Activated T-cell treated with anti-CD3 and anti-CD28 coated beads for 48 hours (primary cell): ENCODE measurements around the gene DCST2.

Experiments used
- DNase-seq: peaks from one replicate; pipeline ENCODE4 v3.0.0-alpha.2; 2020; ENCODE audit warnings: low read depth

Gene DCST2

GRCh38 chr1:155069551-155070157 is 36.1 kb upstream of the DCST2 start:
- DNase-seq: no peak

- no peak for DNase-seq
Measured at GRCh38 chr1:155068599-155068998, 35.0 kb upstream of the DCST2 start.

GRCh38 chr1:155066777-155067176 is 33.2 kb upstream of the DCST2 start:
- no peak for DNase-seq

GRCh38 chr1:155064832-155065429 is 31.4 kb upstream of the DCST2 start:
- DNase-seq: no peak

GRCh38 chr1:155064111-155064831 is 30.7 kb upstream of the DCST2 start:
- no peak for DNase-seq

GRCh38 chr1:155063550-155064110 is 30.0 kb upstream of the DCST2 start, which contains the start of gene EFNA4:
Gene EFNA4, plus strand, starts transcription at chr1:155063740. Its CDS starts 84 bp downstream, at chr1:155063824.
- DNase-seq: peak; percentile 78

- DNase-seq: peak; percentile 83
Measured at GRCh38 chr1:155062702-155063411, 29.3 kb upstream of the DCST2 start.

GRCh38 chr1:155062151-155062686 is 28.6 kb upstream of the DCST2 start:
- no peak for DNase-seq

GRCh38 chr1:155061381-155062150 is 28.0 kb upstream of the DCST2 start:
- DNase-seq: peak; percentile 91

- no peak for DNase-seq
Measured at GRCh38 chr1:155060736-155061135, 27.2 kb upstream of the DCST2 start.

GRCh38 chr1:155057788-155058211 is 24.2 kb upstream of the DCST2 start:
- DNase-seq: no peak

- no peak for DNase-seq
Measured at GRCh38 chr1:155057104-155057503, 23.5 kb upstream of the DCST2 start.

- DNase-seq: no peak
Measured at GRCh38 chr1:155053531-155054105, 20.0 kb upstream of the DCST2 start.

GRCh38 chr1:155052439-155053395 is 19.1 kb upstream of the DCST2 start:
- no peak for DNase-seq

GRCh38 chr1:155051777-155052398 is 18.3 kb upstream of the DCST2 start:
- DNase-seq: no peak

GRCh38 chr1:155051342-155051776 is 17.8 kb upstream of the DCST2 start:
- DNase-seq: no peak

GRCh38 chr1:155050560-155051341 is 17.2 kb upstream of the DCST2 start, which contains the start of gene ADAM15:
Gene ADAM15, plus strand, starts transcription at chr1:155051316. Its CDS starts 71 bp downstream, at chr1:155051387.
- peak; percentile 82 for DNase-seq
